ENCODE data around the gene JOSD2. TPM values are rescaled to one million over a fixed set of nuclear protein-coding genes. Genes with fewer than 3 reads are reported as not detected.
"Not testable (repeated sequence)": the region's sequence is repeated elsewhere in the genome, so short reads cannot be mapped to it uniquely, and the experiment has no call there.

JOSD2 gene
- total RNA-seq, 4 donors from 2014 or later, result 1.8 to 22.8 (median 5.5) TPM

GRCh38 chr19:50536662-50537305 lies 25.8 kb upstream of the JOSD2 start:
- TF ChIP-seq, protein P1, sequence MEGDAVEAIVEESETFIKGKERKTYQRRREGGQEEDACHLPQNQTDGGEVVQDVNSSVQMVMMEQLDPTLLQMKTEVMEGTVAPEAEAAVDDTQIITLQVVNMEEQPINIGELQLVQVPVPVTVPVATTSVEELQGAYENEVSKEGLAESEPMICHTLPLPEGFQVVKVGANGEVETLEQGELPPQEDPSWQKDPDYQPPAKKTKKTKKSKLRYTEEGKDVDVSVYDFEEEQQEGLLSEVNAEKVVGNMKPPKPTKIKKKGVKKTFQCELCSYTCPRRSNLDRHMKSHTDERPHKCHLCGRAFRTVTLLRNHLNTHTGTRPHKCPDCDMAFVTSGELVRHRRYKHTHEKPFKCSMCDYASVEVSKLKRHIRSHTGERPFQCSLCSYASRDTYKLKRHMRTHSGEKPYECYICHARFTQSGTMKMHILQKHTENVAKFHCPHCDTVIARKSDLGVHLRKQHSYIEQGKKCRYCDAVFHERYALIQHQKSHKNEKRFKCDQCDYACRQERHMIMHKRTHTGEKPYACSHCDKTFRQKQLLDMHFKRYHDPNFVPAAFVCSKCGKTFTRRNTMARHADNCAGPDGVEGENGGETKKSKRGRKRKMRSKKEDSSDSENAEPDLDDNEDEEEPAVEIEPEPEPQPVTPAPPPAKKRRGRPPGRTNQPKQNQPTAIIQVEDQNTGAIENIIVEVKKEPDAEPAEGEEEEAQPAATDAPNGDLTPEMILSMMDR (IDR thresholded peaks at IDR 0.05), result no peak
- no peak for TF ChIP-seq POLR2A (IDR thresholded peaks at IDR 0.05)

GRCh38 chr19:50535672-50536187 lies 24.7 kb upstream of the JOSD2 start:
- Histone ChIP-seq H3K9me3 (peaks cover 0 to 4% of the 10 kb centered on the region in 2 donors), H3K27ac (no peak overlapping the region), H3K36me3 (no peaks in the 10 kb centered on the region), H3K27me3 (no peaks in the 10 kb centered on the region), H3K4me1 (no peaks in the 10 kb centered on the region), H3K4me3 (no peak overlapping the region)
- intact Hi-C loops (cut with DNase I; ENCODE audit: low total_unique reads), result no loop called here
- TF ChIP-seq, protein P1 (IDR thresholded peaks at IDR 0.05), result no peak
- TF ChIP-seq POLR2A (IDR thresholded peaks at IDR 0.05), result no peak
- DNase-seq, result no peak

More at GRCh38 chr19:50536662-50537305, 25.8 kb upstream of the JOSD2 start:
- Histone ChIP-seq H3K36me3 (no peaks in the 10 kb centered on the region), H3K27ac (no peak overlapping the region), H3K9me3 (peaks cover 0 to 4% of the 10 kb centered on the region in 2 donors), H3K4me1 (no peaks in the 10 kb centered on the region), H3K27me3 (no peaks in the 10 kb centered on the region), H3K4me3 (no peak overlapping the region)
- intact Hi-C loops (cut with DNase I; ENCODE audit: low total_unique reads), result no loop called here
- DNase-seq, result no peak

DNA sequence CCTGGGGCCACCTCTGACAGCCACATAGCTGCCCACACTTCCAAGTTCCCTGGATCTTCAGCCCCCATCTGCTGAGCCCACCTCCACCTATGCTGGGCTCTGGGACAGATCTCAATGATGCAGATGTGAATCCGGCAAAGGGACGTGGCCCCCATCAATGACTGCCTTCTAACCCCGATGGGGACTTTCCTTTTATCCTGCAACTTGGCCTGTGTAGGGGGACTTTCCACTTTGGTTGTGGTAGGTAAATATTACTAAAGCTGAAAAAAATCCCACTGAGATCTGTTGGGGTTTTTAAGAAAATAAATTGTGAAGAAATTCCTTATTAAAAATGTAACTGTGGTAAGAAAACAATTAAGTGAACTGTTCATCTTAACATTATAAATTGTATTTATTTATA lies 23.5 kb upstream of the JOSD2 start:
- H3K27me3 ChIP-seq, result no peaks in the 10 kb centered on the region
- intact Hi-C loops (cut with DNase I; ENCODE audit: low total_unique reads), result no loop called here

GRCh38 chr19:50532952-50533351 lies 22.0 kb upstream of the JOSD2 start:
- Histone ChIP-seq H3K36me3 (no peaks in the 10 kb centered on the region), H3K9me3 (peaks cover 0 to 4% of the 10 kb centered on the region in 2 donors), H3K27me3 (no peaks in the 10 kb centered on the region), H3K4me3 (no peak overlapping the region), H3K27ac (no peak overlapping the region), H3K4me1 (no peaks in the 10 kb centered on the region)
- DNase-seq, result no peak
- TF ChIP-seq, protein P1 (IDR thresholded peaks at IDR 0.05), result no peak
- no peak for TF ChIP-seq POLR2A (IDR thresholded peaks at IDR 0.05)
- intact Hi-C loops (cut with DNase I; ENCODE audit: low total_unique reads), result no loop called here

More for the DNA sequence above, 23.5 kb upstream of the JOSD2 start:
- Histone ChIP-seq H3K4me3 (no peak overlapping the region), H3K27ac (no peak overlapping the region), H3K9me3 (peaks cover 0 to 4% of the 10 kb centered on the region in 2 donors), H3K4me1 (no peaks in the 10 kb centered on the region), H3K36me3 (no peaks in the 10 kb centered on the region)
- TF ChIP-seq POLR2A (IDR thresholded peaks at IDR 0.05), result no peak
- TF ChIP-seq, protein P1 (IDR thresholded peaks at IDR 0.05), result no peak
- no peak for DNase-seq

- no peak for DNase-seq
- H3K9me3 ChIP-seq, result peaks cover 0 to 4% of the 10 kb centered on the region in 2 donors
Observed at GRCh38 chr19:50531171-50531612, 20.2 kb upstream of the JOSD2 start.

DNA sequence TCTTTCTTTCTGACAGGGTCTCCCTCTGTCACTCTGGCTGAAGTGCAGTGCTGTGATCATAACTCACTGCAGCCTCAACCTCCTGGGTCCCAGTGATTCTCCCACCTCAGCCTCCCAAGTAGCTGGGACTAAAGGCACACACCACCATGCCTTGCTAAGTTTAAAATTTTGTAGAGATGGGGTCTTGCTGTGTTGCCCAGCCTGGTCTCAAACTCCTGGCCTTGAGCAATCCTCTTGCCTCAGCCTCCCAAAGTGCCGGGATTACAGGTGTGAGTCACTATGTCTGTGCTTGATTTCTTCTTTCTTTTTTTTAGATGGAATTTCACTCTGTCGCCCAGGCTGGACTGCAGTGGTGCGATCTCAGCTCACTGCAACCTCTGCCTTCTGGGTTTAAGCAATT lies 17.1 kb upstream of the JOSD2 start:
- H3K9me3 ChIP-seq; H3K4me3 ChIP-seq; H3K36me3 ChIP-seq; H3K27me3 ChIP-seq; H3K4me1 ChIP-seq; intact Hi-C loops (cut with DNase I; ENCODE audit: low total_unique reads); H3K27ac ChIP-seq; DNase-seq: not testable (repeated sequence)

More at GRCh38 chr19:50531171-50531612, 20.2 kb upstream of the JOSD2 start:
- intact Hi-C loops (cut with DNase I; ENCODE audit: low total_unique reads), result no loop called here
- no peaks in the 10 kb centered on the region for H3K4me1 ChIP-seq
- no peak overlapping the region for H3K27ac ChIP-seq
- no peaks in the 10 kb centered on the region for H3K36me3 ChIP-seq
- H3K4me3 ChIP-seq, result no peak overlapping the region
- TF ChIP-seq, protein P1 (IDR thresholded peaks at IDR 0.05), result no peak
- no peak for TF ChIP-seq POLR2A (IDR thresholded peaks at IDR 0.05)
- H3K27me3 ChIP-seq, result no peaks in the 10 kb centered on the region
